Ishikawa (cell line): ENCODE measurements around the gene TMPRSS11A.

Experiments
- CEBPB ChIP-seq: IDR thresholded peaks from 2 replicates; pipeline ENCODE4 v1.6.1; 2012
- CREB1 ChIP-seq: IDR thresholded peaks from 2 replicates; pipeline ENCODE4 v1.6.1; 2012; ENCODE audit warnings: low read depth
- EGR1 ChIP-seq: IDR thresholded peaks from 2 replicates; pipeline ENCODE4 v1.6.1; 2012
- EP300 ChIP-seq: IDR thresholded peaks from 2 replicates; pipeline ENCODE4 v1.6.1; 2012; ENCODE audit warnings: borderline replicate concordance
- FOXM1 ChIP-seq: IDR thresholded peaks from 2 replicates; pipeline ENCODE4 v1.6.1; 2012; ENCODE audit warnings: low read depth, borderline replicate concordance
- MAX ChIP-seq: IDR thresholded peaks from 2 replicates; pipeline ENCODE4 v1.6.1; 2012
- NFIC ChIP-seq: IDR thresholded peaks from 2 replicates; pipeline ENCODE4 v1.6.1; 2012
- RAD21 ChIP-seq: IDR thresholded peaks from 2 replicates; pipeline ENCODE4 v1.6.1; 2012; ENCODE audit warnings: low read depth
- REST ChIP-seq: IDR thresholded peaks from 2 replicates; pipeline ENCODE4 v1.6.1; 2012; ENCODE audit warnings: low read depth, mild to moderate bottlenecking
- TAF1 ChIP-seq: IDR thresholded peaks from 2 replicates; pipeline ENCODE4 v1.6.1; 2012; ENCODE audit warnings: low read depth, mild to moderate bottlenecking
- TCF12 ChIP-seq: IDR thresholded peaks from 2 replicates; pipeline ENCODE4 v1.6.1; 2012; ENCODE audit warnings: low read depth
- TEAD4 ChIP-seq: IDR thresholded peaks from 2 replicates; pipeline ENCODE4 v1.6.1; 2012
- USF1 ChIP-seq: IDR thresholded peaks from 2 replicates; pipeline ENCODE4 v1.6.1; 2012
- YY1 ChIP-seq: IDR thresholded peaks from 2 replicates; pipeline ENCODE4 v1.6.1; 2012; ENCODE audit warnings: low read depth
- ZBTB7A ChIP-seq: IDR thresholded peaks from 2 replicates; pipeline ENCODE4 v1.6.1; 2012; ENCODE audit warnings: low read depth

TMPRSS11A gene

GRCh38 chr4:67933038-67933437 is 30.3 kb downstream of the TMPRSS11A start:
- no peak for TF ChIP-seq RAD21
- TF ChIP-seq EGR1: no peak
- no peak for TF ChIP-seq FOXM1
- no peak for TF ChIP-seq REST
- TF ChIP-seq ZBTB7A: no peak
- TF ChIP-seq TAF1: no peak
- TF ChIP-seq EP300: no peak

GRCh38 chr4:67931256-67931655 is 32.0 kb downstream of the TMPRSS11A start:
- TF ChIP-seq USF1 (no peak), CREB1 (no peak), FOXM1 (no peak), CEBPB (no peak), EGR1 (no peak), NFIC (no peak), RAD21 (no peak)

GRCh38 chr4:67929426-67929825 is 33.9 kb downstream of the TMPRSS11A start:
- TF ChIP-seq TEAD4 (no peak), REST (no peak), TCF12 (no peak), ZBTB7A (no peak), CREB1 (no peak), EGR1 (no peak), NFIC (no peak), YY1 (no peak), FOXM1 (no peak), RAD21 (no peak)

- TF ChIP-seq TEAD4 (no peak), EP300 (no peak), NFIC (no peak), CEBPB (no peak), REST (no peak), EGR1 (no peak), USF1 (no peak), ZBTB7A (no peak), TCF12 (no peak), CREB1 (no peak), MAX (no peak), FOXM1 (no peak), TAF1 (no peak), RAD21 (no peak), YY1 (no peak)
These were observed 34.7 kb downstream of the TMPRSS11A start for GRCh38 chr4:67928546-67928945.

GRCh38 chr4:67927251-67927650 is 36.0 kb downstream of the TMPRSS11A start:
- TF ChIP-seq MAX: no peak
- TF ChIP-seq EGR1: no peak
- no peak for TF ChIP-seq EP300
